ENCODE measurements around the gene KIF26B. TPM values are rescaled to one million over a fixed set of nuclear protein-coding genes. Genes with fewer than 3 reads are reported as not detected.

KIF26B gene
- total RNA-seq, 2 experiments from 2014 or later = not detected

GRCh38 chr1:245484176-245484575 lies 329.4 kb downstream of the KIF26B start:
- Mint-ChIP-seq H3K27me3 (no peaks in the 10 kb centered on the region), H3K36me3 (ENCODE audit: low read depth) (no peaks in the 10 kb centered on the region), H3K9me3 (peaks cover 2% of the 10 kb centered on the region), H3K4me3 (no peak overlapping the region), H3K4me1 (no peaks in the 10 kb centered on the region), H3K27ac (no peak overlapping the region)
- ChIA-PET POLR2A (no interaction called here), CTCF (no interaction called here)
- DNase-seq = no peak

GRCh38 chr1:245485996-245486395 lies 331.2 kb downstream of the KIF26B start:
- Mint-ChIP-seq H3K4me3 (no peak overlapping the region), H3K27me3 (no peaks in the 10 kb centered on the region), H3K4me1 (no peaks in the 10 kb centered on the region), H3K9me3 (peaks cover 2% of the 10 kb centered on the region), H3K27ac (no peak overlapping the region), H3K36me3 (ENCODE audit: low read depth) (no peaks in the 10 kb centered on the region)
- ChIA-PET POLR2A (no interaction called here), CTCF (no interaction called here)
- no peak for DNase-seq

- H3K9me3 Mint-ChIP-seq = peaks cover 2% of the 10 kb centered on the region
- H3K27ac Mint-ChIP-seq = no peak overlapping the region
- H3K4me1 Mint-ChIP-seq = no peaks in the 10 kb centered on the region
- POLR2A ChIA-PET = no interaction called here
- no peak overlapping the region for H3K4me3 Mint-ChIP-seq
- no peaks in the 10 kb centered on the region for H3K27me3 Mint-ChIP-seq
- CTCF ChIA-PET = no interaction called here
- no peaks in the 10 kb centered on the region for H3K36me3 Mint-ChIP-seq (ENCODE audit: low read depth)
- no peak for DNase-seq
Observed at GRCh38 chr1:245486775-245487470, 332.1 kb downstream of the KIF26B start.

- CTCF ChIA-PET = no interaction called here
- H3K4me3 Mint-ChIP-seq = no peak overlapping the region
- H3K27me3 Mint-ChIP-seq = no peaks in the 10 kb centered on the region
- DNase-seq = no peak
- POLR2A ChIA-PET = no interaction called here
- no peaks in the 10 kb centered on the region for H3K4me1 Mint-ChIP-seq
- peaks cover 2% of the 10 kb centered on the region for H3K9me3 Mint-ChIP-seq
- H3K36me3 Mint-ChIP-seq (ENCODE audit: low read depth) = no peaks in the 10 kb centered on the region
- H3K27ac Mint-ChIP-seq = no peak overlapping the region
Observed at GRCh38 chr1:245488346-245489129, 333.8 kb downstream of the KIF26B start.

- ChIA-PET CTCF (interaction anchor here (0.8 kb wide), 1 partner anchor 24 kb away, joined by 3 read pairs; no protein-coding TSS in a partner anchor), POLR2A (no interaction called here)
- H3K36me3 Mint-ChIP-seq (ENCODE audit: low read depth) = no peaks in the 10 kb centered on the region
- no peaks in the 10 kb centered on the region for H3K27me3 Mint-ChIP-seq
- H3K4me1 Mint-ChIP-seq = no peaks in the 10 kb centered on the region
- H3K9me3 Mint-ChIP-seq = no peaks in the 10 kb centered on the region
- DNase-seq = no peak
- no peak overlapping the region for H3K4me3 Mint-ChIP-seq
- H3K27ac Mint-ChIP-seq = no peak overlapping the region
Observed at GRCh38 chr1:245489838-245490237, 335.1 kb downstream of the KIF26B start.

GRCh38 chr1:245493029-245493428 lies 338.2 kb downstream of the KIF26B start:
- H3K27ac Mint-ChIP-seq = no peak overlapping the region

DNA sequence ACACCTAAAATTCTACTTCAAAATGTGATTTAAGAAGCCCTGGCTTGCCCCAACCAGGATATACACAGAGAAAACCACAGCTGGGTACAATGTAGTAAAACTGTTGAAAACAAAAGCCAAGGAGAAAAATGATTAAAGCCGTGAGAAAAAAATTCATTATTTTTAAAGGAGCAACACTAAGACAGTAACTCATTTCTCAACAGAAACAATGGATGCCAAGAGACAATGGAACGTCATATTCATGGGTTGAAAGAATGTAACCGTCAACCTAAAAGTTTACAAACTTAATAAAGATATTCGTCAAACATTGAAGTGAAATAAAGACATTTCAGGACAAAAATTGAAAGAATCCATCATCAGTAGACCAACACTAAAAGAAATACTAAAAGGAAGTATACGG lies 340.9 kb downstream of the KIF26B start:
- ChIA-PET POLR2A (no interaction called here), CTCF (no interaction called here)
- Mint-ChIP-seq H3K27ac (no peak overlapping the region), H3K27me3 (no peaks in the 10 kb centered on the region), H3K9me3 (no peaks in the 10 kb centered on the region), H3K36me3 (ENCODE audit: low read depth) (no peaks in the 10 kb centered on the region), H3K4me1 (no peaks in the 10 kb centered on the region), H3K4me3 (no peak overlapping the region)
- no peak for DNase-seq

More at GRCh38 chr1:245493029-245493428, 338.2 kb downstream of the KIF26B start:
- POLR2A ChIA-PET = no interaction called here
- H3K9me3 Mint-ChIP-seq = no peaks in the 10 kb centered on the region
- no peak for DNase-seq
- CTCF ChIA-PET = no interaction called here
- no peaks in the 10 kb centered on the region for H3K36me3 Mint-ChIP-seq (ENCODE audit: low read depth)
- H3K27me3 Mint-ChIP-seq = no peaks in the 10 kb centered on the region
- H3K4me3 Mint-ChIP-seq = no peak overlapping the region
- no peaks in the 10 kb centered on the region for H3K4me1 Mint-ChIP-seq

GRCh38 chr1:245500546-245500945 lies 345.8 kb downstream of the KIF26B start:
- H3K36me3 Mint-ChIP-seq (ENCODE audit: low read depth) = no peaks in the 10 kb centered on the region
- H3K27me3 Mint-ChIP-seq = no peaks in the 10 kb centered on the region
- no peak overlapping the region for H3K27ac Mint-ChIP-seq
- H3K9me3 Mint-ChIP-seq = no peaks in the 10 kb centered on the region
- POLR2A ChIA-PET = no interaction called here
- no peak for DNase-seq
- CTCF ChIA-PET = interaction anchor here (1.0 kb wide), 1 partner anchor 11 kb away, joined by 3 read pairs; no protein-coding TSS in a partner anchor
- no peak overlapping the region for H3K4me3 Mint-ChIP-seq
- H3K4me1 Mint-ChIP-seq = no peaks in the 10 kb centered on the region

DNA sequence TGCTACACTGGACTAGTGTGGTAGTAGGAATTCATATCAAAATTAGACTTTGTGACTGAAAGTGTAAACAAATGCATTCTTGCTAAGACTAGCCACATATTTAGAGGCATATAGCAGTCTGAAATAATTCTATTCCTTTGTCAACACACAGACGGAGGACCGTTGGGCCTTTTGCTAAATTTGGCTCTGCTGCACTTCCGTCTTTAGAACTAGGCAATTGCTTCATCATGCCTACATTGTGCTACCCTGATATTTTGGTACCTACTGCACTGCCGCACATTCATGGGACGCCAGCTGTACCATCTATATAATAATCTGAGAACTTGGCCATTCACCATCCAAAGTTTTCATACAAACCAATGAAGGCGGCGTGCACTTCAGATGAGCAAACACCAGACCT lies 346.8 kb downstream of the KIF26B start:
- no peak overlapping the region for H3K27ac Mint-ChIP-seq
- H3K9me3 Mint-ChIP-seq = no peaks in the 10 kb centered on the region
- POLR2A ChIA-PET = no interaction called here
- no peaks in the 10 kb centered on the region for H3K36me3 Mint-ChIP-seq (ENCODE audit: low read depth)
- H3K4me1 Mint-ChIP-seq = no peaks in the 10 kb centered on the region
- no peak overlapping the region for H3K4me3 Mint-ChIP-seq
- CTCF ChIA-PET = interaction anchor here (1.0 kb wide), 1 partner anchor 10 kb away, joined by 3 read pairs; no protein-coding TSS in a partner anchor
- DNase-seq = no peak
- no peaks in the 10 kb centered on the region for H3K27me3 Mint-ChIP-seq

DNA sequence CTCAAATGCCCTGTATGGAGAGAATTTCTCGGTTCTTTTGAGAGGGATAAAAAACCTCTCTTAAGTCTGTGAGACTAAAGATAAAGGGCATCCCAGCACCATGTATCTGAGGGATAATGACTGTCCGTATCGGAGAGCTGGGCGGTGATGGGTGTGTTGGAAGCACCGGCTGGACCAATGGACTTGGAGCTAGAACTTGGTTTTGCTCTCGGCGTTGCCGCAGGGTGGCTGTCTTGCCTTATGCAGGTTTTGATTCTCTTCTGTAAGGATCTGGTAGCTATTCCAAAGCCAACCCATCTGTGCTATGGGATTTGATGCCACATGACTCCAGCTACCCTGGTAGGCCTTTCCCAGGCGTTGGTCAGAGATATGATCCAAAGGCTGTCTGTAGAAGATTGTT lies 348.8 kb downstream of the KIF26B start:
- Mint-ChIP-seq H3K36me3 (ENCODE audit: low read depth) (no peaks in the 10 kb centered on the region), H3K4me3 (no peak overlapping the region), H3K27me3 (no peaks in the 10 kb centered on the region), H3K9me3 (no peaks in the 10 kb centered on the region), H3K27ac (no peak overlapping the region), H3K4me1 (no peaks in the 10 kb centered on the region)
- POLR2A ChIA-PET = no interaction called here
- CTCF ChIA-PET = interaction anchor here (1.3 kb wide), 1 partner anchor 9 kb away, joined by 3 read pairs; no protein-coding TSS in a partner anchor
- DNase-seq = no peak

GRCh38 chr1:245510144-245510543 lies 355.4 kb downstream of the KIF26B start:
- DNase-seq = no peak
- Mint-ChIP-seq H3K9me3 (no peaks in the 10 kb centered on the region), H3K4me1 (no peaks in the 10 kb centered on the region), H3K27ac (no peak overlapping the region), H3K36me3 (ENCODE audit: low read depth) (no peaks in the 10 kb centered on the region), H3K27me3 (peaks cover 2% of the 10 kb centered on the region), H3K4me3 (no peak overlapping the region)
- POLR2A ChIA-PET = no interaction called here
- CTCF ChIA-PET = no interaction called here

DNA sequence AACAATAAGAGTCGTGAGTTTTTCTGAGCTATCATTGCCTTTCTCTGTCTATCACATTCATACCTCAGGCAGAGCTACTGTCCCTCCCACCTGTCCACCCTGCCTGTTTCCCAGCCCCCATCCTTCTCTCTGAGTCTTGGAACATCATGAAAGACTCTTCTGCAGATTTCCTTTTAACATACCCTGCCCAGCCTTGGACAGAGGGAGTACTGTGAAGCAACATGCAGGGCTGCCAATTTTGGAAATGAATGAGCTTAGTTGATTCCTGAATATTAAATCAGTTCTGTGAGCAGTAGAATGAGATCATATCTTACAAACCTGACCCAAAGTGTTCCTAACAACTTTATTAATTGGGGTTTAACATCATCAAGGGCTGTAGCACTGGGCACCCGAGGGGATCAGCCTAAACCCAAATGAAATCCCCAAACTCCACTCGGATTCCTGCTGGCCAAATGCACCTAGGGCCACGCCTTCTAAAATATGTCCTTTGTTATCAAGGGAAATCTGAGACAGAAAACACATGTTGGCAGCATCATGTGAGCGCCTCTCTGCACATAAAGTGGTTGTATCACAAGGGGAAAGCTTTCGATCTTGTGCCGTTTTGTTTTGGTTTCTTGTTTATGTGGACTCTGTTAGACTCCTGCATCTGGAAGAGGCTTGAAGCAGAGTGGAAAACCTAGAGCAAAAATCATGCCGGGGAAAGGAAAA lies 357.6 kb downstream of the KIF26B start:
- DNase-seq = no peak
- H3K4me1 Mint-ChIP-seq = no peaks in the 10 kb centered on the region
- no peak overlapping the region for H3K4me3 Mint-ChIP-seq
- ChIA-PET CTCF (interaction anchor here (0.8 kb wide), 1 partner anchor 8 kb away, joined by 3 read pairs; no protein-coding TSS in a partner anchor), POLR2A (no interaction called here)
- H3K9me3 Mint-ChIP-seq = no peaks in the 10 kb centered on the region
- H3K36me3 Mint-ChIP-seq (ENCODE audit: low read depth) = no peaks in the 10 kb centered on the region
- H3K27me3 Mint-ChIP-seq = peaks cover 2% of the 10 kb centered on the region
- H3K27ac Mint-ChIP-seq = no peak overlapping the region

GRCh38 chr1:245512980-245513578 lies 358.3 kb downstream of the KIF26B start:
- Mint-ChIP-seq H3K27ac (no peak overlapping the region), H3K9me3 (no peaks in the 10 kb centered on the region)
- CTCF ChIA-PET = interaction anchor here (0.8 to 0.9 kb wide), 2 partner anchors 9 to 24 kb away, joined by 3 read pairs; no protein-coding TSS in a partner anchor

More at GRCh38 chr1:245512980-245513578, 358.3 kb downstream of the KIF26B start:
- DNase-seq = no peak
- POLR2A ChIA-PET = no interaction called here
- H3K4me3 Mint-ChIP-seq = no peak overlapping the region
- H3K4me1 Mint-ChIP-seq = no peaks in the 10 kb centered on the region
- no peaks in the 10 kb centered on the region for H3K36me3 Mint-ChIP-seq (ENCODE audit: low read depth)
- peaks cover 2% of the 10 kb centered on the region for H3K27me3 Mint-ChIP-seq

All from activated CD4-positive, alpha-beta memory T cell treated with anti-CD3 and anti-CD28 coated beads, Interleukin-2, amount 10 ng/mL, durations not matched to agents 7 days and 5 days (primary cell).